GM12873 (cell line): ENCODE data around the gene RBM23.

Experiments
- CTCF ChIP-seq: IDR thresholded peaks from 2 replicates; pipeline ENCODE4 v1.5.1; 2012; ENCODE audit warnings: low read depth, mild to moderate bottlenecking, moderate library complexity, low read length, control low read depth; ENCODE audit not compliant: insufficient read depth; ENCODE audit errors: missing control alignments

Gene RBM23

GRCh38 chr14:22865424-22866405, 53.2 kb downstream of the RBM23 start:
- peak; percentile 46 for TF ChIP-seq CTCF

GRCh38 chr14:22864979-22865378, 54.0 kb downstream of the RBM23 start:
- no peak for TF ChIP-seq CTCF

GRCh38 chr14:22861651-22862050, 57.3 kb downstream of the RBM23 start:
- TF ChIP-seq CTCF = no peak

GRCh38 chr14:22856428-22856827, 62.5 kb downstream of the RBM23 start:
- no peak for TF ChIP-seq CTCF

- TF ChIP-seq CTCF = no peak
Measured at GRCh38 chr14:22854963-22855724, 63.8 kb downstream of the RBM23 start.

DNA sequence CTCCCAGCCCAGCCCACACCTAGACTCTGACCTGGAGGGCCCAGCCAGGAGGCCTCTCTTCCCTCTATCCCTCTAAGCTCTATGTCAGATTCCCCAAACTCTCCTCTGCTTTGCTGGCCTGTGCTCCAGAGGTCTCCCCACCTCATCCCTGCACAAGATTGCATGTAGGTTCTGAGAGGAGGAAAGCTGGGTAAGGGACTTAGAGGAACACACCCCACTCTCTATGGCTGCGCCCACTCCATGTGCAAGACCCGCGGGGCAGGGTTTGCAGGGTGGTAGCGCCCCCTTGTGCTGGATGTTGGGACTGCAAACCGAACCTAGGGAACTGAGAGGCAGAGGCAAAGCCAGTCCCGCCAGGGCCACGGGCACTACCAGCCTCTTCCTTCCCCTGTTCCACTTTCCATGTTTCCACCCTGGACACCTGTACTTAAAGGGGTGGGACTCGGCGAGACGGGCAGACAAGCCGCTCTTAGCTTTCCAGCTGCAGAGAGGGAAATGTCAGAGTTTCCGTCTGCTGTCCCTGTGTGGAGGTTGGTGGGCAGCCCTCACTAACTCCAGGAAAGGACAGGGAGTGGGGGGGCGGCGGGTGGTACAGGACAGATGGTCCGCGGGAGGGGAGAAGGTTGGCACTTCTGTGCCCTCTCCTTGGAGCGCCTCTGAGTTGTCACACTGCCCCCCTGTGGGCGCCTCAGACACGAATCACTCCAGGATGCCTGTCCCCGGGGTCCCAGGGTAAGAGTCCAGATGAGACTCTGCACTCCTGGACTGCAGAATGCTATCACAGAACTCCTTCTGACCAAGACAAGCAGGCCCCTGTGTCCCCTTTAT, 65.8 kb downstream of the RBM23 start:
- peak; percentile 95 for TF ChIP-seq CTCF
